Loucy (cell line): ENCODE data around the gene N4BP2L2.

ENCODE experiments used
- EZH2phosphoT487 ChIP-seq: fragments of 200-600 bp; IDR thresholded peaks from 2 replicates; pipeline ENCODE4 v1.6.1; 2018; ENCODE audit warnings: antibody characterized with exemption, mild to moderate bottlenecking, moderate library complexity, borderline replicate concordance
- TF ChIP-seq, protein P1 (sequence below): fragments of 200-600 bp; sonication (generic); conservative IDR thresholded peaks from 2 replicates; pipeline ENCODE4 v1.5.1; 2014; ENCODE audit warnings: mild to moderate bottlenecking, antibody characterized with exemption, low read length

DNA sequence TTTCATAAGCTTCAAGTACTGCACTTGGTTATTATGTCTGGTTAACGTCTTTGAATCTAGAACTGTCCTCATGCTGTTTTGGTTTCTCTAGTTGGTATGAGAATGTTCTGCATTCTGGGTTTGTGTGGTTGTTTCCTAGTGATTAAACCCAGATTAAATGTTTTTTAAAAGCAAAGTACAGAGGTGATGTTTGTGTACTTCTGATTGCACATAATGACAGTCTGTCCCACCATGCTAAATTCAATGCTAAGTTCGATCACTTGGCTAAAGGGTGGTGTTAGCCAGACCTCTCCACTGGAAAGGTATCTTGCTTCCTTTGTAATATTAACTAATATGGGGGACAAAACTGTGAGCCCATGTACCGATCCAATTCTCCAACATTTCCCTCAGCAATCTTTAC, 125.3 kb downstream of the N4BP2L2 start:
- TF ChIP-seq, protein P1, sequence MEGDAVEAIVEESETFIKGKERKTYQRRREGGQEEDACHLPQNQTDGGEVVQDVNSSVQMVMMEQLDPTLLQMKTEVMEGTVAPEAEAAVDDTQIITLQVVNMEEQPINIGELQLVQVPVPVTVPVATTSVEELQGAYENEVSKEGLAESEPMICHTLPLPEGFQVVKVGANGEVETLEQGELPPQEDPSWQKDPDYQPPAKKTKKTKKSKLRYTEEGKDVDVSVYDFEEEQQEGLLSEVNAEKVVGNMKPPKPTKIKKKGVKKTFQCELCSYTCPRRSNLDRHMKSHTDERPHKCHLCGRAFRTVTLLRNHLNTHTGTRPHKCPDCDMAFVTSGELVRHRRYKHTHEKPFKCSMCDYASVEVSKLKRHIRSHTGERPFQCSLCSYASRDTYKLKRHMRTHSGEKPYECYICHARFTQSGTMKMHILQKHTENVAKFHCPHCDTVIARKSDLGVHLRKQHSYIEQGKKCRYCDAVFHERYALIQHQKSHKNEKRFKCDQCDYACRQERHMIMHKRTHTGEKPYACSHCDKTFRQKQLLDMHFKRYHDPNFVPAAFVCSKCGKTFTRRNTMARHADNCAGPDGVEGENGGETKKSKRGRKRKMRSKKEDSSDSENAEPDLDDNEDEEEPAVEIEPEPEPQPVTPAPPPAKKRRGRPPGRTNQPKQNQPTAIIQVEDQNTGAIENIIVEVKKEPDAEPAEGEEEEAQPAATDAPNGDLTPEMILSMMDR = no peak
- no peak for TF ChIP-seq EZH2phosphoT487
